HG03565 (cell line): ENCODE measurements around the gene MFSD1.
"Not testable (repeated sequence)": the region's sequence is repeated elsewhere in the genome, so short reads cannot be mapped to it uniquely, and the experiment has no call there.

Experiments
- ATAC-seq: cut with Tn5 transposase; IDR thresholded peaks from one replicate; pipeline ENCODE4 v1.9.1; 2021; ENCODE audit warnings: mild to moderate bottlenecking, moderate library complexity; ENCODE audit not compliant: unreplicated experiment

The MFSD1 gene

DNA sequence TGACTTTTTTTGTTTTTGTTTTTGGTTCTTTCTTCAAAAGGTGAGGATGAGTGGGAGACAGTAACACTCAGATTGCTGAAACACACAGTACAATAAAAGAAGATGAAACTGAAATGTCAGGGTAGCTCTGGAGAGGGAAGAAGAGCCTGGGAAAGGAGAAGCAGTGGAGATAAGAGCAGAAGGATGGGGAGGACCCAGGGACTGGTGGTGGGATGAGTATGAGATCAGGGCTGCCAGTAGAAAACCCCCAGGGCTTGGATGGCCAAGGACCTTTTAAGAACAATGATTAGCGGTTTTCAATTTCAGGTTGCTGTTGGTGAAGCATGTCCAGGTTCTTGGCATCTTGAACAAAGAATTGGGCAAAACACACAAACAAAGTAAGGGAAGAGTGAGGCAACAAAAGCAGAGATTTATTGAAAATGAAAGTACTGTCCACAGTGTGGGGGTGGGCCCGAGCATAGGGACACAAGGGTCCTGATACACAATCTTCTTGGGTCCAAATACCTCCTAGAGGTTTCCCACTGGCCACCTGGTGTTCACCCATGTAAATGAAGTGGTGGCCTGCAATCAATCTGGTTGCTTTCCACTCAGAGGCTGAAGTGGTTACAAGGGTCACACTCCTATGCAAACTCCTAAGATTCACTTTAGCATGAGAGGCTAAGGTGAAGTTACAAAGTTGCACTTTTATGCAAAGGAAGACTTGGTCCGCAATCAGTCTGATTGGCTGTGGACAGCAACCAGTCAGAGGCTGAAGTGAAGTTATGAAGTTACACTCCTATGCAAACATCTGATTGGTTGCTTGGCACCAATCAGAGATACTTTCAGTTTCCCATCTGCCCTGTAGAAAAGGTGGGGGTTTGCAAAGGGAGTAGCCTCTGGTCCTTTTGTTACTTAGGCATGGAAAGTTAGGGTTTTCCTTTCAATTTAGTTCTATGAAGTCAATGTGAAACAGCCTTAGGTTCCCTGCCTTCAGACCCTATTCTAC is 26.1 kb upstream of the MFSD1 start:
- ATAC-seq = no peak

DNA sequence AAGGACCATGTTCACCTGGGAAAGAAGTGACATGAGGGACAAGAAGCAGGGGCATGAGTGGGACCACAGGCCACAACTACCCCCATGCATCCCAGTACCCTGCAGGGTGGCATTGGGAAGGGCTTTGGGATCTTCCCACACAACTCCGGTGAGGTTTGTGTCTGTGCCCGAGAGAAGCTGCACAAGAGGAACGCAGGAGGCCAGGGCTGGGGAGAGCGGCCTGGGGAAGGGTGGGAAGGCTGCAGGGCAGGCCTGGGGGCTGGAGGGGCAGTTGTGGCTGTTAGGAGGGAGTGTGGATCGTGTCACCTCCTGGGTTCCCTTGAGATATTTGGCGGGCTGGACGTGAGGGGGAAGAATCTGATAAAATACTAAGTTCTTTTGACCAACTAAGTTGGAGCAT is 25.3 kb upstream of the MFSD1 start:
- ATAC-seq = no peak

DNA sequence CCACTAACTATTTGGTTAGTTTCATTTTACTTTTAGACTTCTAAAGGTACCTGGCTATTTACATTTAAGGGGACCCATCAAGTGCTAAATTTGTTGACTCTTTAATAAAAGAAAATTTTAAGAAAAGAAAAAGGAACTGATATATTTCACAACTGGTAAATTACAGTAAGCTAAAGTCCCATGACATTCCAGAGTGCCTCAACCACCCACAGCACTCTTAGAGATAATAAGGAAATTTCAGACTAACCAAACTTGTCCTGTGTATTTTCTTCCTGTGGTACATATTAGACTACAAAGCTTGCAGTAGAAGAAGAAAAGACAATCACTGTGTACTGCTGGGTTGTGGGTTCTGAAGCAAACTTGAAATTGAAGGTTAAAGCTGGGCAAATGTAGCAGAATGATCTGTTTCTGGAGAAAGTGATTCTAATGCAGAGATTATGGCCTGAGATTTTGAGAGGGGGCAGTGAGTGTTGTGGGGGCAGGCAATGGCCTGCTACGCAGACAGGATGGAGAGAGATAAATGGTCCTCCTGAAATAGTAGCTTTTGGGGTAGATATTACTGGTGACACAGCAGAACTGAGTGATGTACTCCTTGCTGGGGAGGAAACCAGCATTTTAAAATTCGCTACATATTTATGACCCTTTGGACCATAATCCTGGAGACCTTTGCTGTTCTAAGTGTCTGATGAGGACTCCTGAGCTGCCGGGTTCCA is 24.5 kb upstream of the MFSD1 start:
- no peak for ATAC-seq

DNA sequence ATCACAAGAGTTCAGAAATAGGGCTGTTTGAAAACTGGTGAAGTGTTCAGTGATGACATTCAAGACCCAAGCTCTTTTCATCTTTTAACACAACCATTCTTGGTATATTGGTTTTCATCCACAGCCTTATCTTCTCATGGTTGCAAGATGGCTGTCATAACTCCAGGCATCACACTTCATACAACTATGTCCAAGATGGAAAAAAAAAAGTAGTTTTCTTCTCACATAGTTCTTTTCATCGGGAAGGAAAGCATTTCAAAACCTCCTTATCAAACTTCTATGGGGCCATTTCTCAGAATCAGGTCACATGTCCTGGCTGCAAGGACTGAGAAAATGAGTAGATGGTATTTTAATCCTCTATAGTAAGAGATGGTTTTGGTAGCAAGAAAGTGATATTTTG is 21.1 kb upstream of the MFSD1 start:
- ATAC-seq = no peak

DNA sequence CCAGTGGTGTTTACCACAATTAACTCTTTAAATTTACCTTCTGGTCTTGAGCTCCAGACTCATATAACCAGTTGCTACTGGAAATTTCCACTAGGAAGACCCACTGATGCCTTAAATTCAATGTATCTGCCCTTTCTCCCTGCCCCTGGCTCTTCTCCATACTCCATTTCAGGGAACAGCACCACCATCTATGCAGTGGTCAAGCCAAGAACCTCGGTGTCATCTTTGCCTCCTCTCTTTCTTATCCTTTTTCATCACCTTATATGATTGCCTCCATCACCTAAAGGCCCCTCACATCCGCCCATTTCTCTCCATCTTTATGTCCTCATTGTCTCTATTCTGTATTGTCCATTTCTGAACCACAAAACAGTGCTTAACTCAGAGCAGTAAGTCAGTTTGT is 20.7 kb upstream of the MFSD1 start:
- ATAC-seq = no peak

DNA sequence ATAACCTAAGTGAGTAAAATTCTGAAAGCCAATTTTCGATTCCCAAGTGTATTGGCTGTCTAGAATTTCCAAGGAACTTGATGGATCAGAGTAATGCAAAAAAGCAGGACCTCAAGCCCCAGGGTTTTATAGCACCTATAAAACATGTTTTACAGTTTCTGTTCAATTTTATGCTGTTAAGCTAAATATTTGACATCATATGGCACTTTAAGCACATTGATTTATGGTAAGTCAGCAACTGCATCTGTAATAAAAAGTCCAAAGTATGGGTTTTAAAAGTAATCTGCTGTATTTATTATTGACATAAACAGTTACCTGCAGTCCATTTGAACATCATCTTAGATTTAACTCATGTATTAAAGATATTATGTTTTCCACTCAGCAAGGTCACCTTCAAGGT is 20.0 kb upstream of the MFSD1 start:
- no peak for ATAC-seq

DNA sequence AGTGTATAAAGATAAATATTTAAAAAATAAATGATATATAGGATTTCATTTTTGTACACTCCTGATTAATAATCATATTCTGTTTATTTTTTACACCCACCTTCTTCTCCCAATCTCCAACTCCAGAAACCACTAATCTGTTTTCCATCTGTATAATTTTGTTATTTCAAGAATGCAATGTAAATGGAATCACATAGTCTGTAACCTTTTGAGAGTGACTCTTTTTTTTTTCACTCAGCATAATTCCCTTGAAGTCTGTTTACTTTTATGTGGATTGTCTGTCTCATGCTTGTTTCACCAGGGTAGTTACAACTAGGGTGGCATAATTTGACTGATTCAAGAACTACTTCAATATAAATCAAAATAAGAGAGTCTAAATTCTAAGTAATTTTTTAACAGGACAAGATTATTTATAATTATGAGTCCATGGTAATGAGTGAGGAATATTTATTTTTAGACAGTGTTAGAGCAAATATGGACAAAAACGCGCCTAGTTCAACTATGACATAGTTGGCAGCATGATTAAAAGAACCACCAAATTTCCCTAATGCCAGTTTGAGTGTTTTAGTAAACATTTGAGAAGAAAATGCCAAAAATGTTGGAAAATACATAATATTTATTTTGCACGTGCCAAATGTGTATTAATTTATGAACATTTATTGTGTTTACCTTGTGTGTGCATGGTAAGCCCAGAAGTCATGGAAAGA is 19.4 kb upstream of the MFSD1 start:
- ATAC-seq = no peak

DNA sequence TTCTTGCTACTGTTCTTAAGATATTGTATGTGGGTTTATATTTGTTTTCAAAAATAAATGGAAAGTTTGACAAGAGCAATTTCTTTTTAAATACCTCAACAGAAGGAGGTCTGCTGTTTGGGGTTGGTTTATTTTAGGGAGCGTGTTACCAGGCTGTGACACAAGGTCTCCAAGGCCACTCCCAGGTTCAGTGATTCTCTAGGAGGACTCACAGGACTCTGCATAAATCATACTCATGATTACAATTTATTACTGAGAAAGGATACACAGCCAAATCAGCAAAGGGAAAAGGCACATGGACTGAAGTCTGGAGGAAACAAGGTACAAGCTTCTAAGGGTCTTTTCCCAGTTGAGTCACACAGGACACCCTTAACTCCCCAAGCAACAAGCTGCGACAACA is 18.8 kb upstream of the MFSD1 start:
- ATAC-seq = no peak

DNA sequence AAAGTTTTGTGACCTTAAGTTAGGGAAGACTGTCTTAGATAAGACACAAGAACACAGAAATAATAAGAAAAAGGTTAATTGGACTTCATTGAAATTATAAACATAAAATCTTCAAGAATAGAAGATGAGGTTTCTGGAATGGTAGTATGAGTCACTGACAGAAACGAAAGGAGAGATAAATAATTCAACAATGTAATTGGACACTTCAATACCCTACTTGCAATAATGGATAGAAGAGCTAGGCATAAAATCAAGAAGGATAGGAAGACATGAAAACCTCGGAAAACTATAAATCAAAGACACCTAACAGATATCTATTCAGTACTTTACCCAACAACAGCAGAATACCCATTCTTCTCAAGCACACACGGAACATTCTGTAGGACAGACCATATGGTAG is 15.9 kb upstream of the MFSD1 start:
- no peak for ATAC-seq

DNA sequence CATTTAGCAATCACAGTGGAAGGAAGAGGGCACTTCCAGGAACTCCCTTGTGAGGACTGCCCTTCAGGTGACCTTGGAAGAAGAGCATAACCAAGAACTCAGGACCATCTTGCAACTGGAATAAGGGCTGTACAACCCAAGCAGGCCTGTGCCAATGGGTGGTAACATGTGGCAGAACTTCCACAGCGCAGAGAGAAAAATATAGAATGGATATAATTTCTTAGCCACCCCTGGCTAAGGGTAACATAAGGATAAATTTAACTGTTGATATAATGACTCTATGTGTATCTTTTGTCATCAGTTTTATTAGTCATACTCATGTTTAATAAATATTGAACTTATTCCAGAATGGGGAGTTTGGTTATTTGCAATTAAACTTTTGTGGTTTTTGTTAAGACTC is 13.4 kb upstream of the MFSD1 start:
- no peak for ATAC-seq

DNA sequence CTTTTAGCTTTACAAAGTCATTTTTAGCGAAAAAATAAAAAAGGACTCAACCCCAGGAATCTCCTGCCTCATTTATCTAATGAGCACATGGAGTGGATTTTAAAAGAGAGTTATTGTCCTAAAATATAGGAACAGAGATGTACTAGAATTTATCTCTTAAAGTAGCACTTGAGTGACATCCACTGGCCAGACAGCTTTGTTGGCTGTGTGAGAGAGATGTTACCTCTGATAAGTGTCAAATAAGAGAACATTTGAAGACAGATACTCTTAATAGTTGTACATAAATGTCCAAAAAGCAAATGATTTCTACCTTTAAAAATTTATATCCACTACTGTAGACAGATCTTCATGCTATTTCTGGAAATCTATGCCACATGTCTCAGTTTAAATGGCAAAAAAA is 12.3 kb upstream of the MFSD1 start:
- ATAC-seq = no peak

DNA sequence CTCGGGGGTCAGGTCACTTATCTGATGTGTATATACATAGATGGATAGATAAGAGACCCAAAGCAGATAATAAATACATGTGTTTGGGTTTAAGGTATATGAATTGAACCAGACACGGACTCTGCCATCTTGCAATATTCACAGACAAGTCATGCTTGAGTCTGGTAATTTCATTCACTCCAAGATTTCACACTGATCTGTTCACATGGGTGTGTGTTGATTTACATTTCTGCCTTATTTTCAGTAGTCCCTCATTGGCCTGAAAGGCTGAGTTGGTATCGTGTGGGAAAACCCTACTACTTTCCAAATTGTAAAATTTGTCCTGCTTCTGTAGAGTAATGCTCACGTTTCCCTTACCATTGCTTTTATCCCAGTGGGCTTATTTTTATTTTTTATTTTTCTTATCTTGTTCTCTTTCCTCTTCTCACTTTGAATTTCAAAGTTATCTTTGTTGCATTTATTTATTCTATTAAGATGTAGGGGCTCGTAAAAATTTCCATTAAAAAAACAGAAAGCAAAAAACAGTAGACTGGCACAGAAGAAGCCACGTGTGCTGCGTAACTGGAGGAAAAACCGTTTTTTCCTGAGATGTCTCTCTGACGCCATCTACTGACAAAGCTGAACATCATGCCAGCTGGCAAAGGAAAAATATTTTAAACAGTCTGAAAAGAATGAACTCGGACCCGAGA is 10.8 kb upstream of the MFSD1 start:
- peak; percentile 61 for ATAC-seq

DNA sequence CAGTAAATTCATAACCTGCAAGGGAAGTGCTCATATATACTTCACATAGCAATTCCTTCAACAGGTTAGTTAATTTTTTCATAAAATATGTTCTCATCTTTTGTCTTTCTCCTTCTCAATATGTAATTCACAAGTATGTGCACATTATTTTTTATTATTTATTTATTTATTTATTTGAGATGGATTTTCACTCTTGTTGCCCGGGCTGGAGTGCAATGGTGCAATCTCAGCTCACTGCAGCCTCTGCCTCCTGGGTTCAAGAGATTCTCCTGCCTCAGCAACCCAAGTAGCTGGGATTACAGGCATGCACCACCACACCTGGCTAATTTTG is 10.3 kb upstream of the MFSD1 start:
- not testable (repeated sequence) for ATAC-seq

DNA sequence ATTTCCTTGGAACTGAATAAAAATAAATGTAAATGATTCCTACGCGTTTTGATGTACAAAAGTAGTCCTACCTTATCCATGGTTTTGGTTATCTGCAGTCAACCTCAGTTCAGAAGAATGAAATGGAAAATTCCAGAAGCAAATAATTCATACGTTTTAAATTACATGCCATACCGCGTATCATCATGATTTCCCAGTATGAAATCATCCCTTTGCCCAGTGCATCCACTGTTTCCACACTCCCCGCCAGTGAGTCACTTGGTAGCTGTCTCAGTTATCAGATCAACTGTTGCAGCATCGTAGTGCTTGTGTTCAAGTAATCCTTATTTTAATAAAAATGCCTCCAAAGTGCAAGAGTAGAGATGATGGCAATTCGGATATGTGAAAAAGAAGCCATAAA is 9.1 kb upstream of the MFSD1 start:
- ATAC-seq = no peak

DNA sequence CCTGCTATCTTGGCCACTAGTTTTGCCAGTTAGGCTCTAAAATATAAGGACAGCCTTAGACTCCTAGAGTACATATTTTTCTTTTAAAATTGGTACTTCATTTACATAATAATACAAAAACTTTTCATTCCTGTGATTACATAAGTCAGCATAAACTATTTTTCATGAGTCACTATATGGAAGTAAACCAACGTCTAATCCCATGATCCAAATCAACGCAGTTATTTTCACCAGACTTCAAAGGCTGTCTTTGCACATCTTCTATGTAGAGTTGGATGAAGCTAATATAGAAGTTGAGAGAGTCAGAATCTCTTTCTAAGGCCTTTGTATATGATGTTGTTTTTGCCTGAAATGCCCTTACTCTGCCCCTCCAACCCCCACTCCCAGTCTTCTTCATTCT is 7.6 kb upstream of the MFSD1 start:
- no peak for ATAC-seq

DNA sequence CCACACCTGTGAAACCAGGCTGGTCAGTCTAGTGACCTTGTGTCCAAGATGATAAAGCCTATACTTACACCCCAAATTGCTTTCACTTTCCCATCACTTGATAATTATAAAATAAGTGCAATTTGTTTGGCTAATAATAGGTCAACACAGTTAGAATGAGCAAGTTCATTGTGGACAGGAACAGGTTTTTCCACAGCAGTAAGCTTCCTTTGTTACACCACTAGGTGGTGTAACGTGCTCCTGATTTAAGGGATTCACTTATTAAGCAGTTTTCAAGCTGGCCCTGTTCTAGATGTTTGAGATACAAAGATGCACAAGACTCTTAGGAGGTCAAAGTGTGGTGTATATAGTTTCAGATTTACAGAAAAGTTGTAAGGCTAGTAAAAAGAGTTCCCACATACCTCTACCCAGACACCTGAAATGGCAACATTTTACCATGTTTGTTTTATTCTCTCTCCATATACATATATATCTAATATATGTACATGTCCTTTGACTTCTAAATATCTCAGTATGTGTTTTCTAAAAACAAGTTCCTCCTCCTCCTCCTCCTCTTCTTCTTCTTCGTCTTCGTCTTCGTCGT is 6.8 kb upstream of the MFSD1 start:
- ATAC-seq = peak; percentile 50

DNA sequence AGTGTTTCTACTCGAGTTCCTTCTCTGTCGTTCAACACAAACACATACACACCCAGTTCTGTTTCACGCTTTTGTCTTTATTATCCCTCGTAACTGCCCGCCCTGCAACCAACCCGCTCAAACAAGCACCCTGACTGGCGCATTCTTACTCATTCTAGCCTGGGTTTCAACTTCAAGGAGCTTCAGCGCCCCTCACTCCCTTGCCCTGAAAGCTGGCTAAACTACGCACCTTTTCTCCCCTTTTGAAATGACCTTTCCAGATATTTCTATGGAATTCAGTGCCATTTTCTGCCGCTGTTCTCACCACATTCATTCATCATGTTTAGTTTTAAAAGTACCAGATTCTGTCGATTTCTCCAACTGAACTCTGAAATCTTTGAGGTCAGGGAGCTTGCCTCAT is 653 bp upstream of the MFSD1 start:
- no peak for ATAC-seq

DNA sequence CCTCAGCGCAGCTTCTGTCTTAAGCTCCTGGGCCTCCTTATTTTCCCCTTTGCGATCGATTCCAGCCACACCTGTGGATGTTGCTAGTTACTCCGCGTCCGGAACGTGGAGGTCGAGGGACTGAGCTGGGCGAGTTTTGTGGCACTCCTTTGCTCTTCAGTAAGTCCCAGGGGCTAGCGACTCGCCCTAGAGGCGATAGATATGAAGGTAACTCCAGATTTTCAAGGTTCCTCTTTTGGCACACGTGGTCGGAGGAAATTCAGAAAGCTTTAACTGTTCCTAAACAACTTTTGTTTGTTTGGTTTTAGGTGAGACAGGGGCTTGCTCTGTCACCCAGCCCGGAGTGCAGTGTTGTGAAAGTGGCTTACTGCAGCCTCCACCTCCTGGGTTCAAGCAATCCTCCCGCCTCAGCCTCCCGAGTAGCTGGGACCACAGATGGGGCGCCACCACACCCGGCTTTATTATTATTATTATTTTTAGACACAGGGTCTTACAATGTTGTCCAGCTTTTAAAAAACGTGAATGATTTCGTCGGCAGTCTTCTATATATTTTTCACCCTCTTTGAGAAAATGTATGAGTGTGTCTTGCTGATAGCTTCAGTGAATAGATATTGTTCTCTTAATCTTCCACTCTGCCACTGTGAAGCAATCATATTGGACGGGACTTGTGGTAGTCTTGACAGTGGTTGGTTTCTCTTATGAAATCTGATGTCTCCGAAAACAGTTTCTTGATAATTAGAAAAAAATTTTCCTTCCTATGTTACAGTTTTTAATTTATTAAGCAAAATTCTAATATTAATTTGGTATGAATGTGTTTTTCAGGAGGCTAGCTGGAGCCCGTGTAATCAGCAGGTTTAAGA is 785 bp downstream of the MFSD1 start:
- ATAC-seq = peak; percentile 22

DNA sequence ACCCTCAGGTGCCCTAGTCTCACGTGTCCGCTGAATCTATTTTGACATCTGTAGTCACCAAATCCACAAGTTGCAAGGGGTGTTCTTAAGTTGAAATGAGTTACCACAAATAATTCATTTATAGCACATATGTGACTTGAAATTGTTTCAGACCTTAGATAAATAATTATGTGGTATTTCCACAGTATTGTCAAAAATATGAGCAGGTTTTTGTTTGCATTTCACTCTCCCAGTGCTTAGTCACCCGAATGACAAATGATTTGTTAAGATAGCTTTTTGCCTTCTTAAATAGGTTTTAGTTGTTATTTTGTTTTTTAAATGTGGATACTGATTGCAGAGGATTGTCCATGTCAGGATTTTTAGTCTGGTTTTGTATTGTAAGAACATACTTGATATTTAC is 2.6 kb downstream of the MFSD1 start:
- ATAC-seq = no peak

DNA sequence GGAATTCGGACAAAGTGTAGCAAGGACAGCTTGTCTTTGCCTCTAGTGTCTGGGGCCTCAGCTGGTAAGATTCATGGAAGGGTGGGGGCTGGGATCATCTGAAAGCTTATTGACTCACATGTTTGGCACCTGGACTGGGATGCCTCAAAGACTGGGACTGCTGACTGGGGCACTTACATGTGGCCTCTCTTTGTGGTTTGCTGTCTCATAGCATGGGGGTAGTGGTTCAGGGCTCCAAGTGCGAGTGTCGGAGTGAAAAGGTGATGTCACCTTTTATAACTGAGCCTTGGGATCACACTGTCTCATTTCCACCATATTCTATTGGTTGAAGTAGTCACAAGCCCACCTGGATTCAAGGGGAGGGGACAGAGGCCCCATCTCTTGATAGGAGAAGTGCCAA is 6.8 kb downstream of the MFSD1 start:
- no peak for ATAC-seq
